Fibroblast of the conjunctiva (primary cell): Measurements from ENCODE around the gene ACADSB.

Source experiments
- DNase-seq: peaks from one replicate; pipeline ENCODE4 v3.0.0-alpha.2; 2010; ENCODE audit warnings: low read depth

ACADSB gene

DNA sequence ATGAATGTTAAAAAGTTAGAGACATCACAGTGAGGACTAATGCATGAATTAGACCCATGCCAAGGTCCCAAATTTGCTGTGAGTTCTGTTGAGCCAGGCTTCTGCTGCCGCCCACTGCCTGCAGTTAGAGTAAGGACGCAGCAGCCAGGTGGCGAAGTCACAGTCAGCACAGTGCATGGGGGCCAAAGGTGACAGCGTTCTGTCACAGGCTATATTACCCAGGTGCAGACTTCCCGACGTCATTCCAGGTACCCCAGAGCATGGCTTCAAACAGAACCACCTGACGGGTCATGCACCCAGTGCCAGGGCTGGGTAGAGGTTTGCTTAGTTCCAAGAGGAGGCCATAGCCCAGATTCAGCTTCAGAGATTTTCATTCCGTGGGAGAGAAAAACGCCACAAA lies 93.1 kb downstream of the ACADSB start:
- DNase-seq: no peak

DNA sequence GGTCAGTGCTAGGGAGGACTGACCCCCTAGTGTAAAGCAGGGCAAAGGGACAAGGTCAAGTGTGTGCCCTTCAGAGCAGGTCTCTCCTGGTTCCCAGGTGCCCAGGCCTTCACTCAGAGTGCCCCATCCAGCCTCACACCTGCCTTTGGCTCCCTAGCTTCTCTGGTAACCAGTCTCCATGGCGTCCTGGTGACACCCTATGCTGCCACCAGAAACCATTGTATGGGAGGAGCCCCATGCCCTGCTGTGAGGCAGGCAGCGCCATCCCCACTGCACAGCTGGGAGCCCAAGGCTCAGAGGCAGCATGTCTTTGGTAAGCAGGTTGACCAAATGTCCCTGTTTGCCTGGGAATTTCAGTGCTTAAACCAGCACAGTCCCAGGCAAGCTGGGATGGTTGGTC lies 93.9 kb downstream of the ACADSB start:
- DNase-seq: no peak

DNA sequence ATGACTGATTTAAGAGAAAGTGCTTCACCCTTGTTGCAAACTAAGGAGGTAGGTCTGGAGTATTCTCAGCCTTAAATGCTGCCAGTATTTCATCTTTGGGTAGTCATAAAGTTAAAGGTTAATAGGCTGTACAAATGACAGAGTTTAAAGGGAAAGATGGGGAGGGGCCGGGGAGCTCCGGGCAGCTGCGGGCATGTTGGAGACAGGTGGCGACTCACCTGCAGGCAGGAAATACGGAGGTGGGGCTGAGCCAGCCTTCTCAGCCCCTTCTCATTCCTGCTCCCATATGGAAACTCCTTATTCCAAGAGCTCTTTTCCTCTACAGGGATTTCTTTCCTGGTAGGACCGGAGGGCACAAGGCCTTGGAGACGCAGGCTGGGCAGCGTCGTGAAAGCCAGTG lies 95.1 kb downstream of the ACADSB start:
- DNase-seq: no peak
